GM21717 (cell line): Measurements from ENCODE around the gene PLEKHN1.
"Not testable (repeated sequence)": the region's sequence is repeated elsewhere in the genome, so short reads cannot be mapped to it uniquely, and the experiment has no call there.

Experiments used
- ATAC-seq: cut with Tn5 transposase; IDR thresholded peaks from one replicate; pipeline ENCODE4 v1.9.1; 2021; ENCODE audit warnings: mild to moderate bottlenecking, moderate library complexity; ENCODE audit not compliant: unreplicated experiment

PLEKHN1 gene

GRCh38 chr1:973459-974292 is 7.4 kb downstream of the PLEKHN1 start:
- ATAC-seq = no peak

DNA sequence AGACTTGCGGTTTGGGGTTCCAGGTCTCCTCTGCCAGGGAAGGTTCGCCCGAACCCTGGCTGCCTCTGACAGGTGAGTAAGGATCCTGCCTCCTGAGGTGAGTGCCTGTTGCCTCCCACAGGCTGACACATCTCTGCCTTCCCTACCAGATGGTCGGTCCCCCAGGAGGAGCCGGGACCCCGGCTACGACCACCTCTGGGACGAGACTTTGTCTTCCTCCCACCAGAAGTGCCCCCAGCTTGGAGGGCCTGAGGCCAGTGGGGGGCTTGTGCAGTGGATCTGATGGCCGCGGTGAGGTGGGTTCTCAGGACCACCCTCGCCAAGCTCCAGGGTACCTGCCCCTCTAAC is 8.0 kb downstream of the PLEKHN1 start:
- no peak for ATAC-seq

- ATAC-seq = no peak
Measured at GRCh38 chr1:974687-975328, 8.5 kb downstream of the PLEKHN1 start.

GRCh38 chr1:975365-975764 is 9.1 kb downstream of the PLEKHN1 start:
- no peak for ATAC-seq

- no peak for ATAC-seq
Measured at GRCh38 chr1:975896-976683, 9.8 kb downstream of the PLEKHN1 start.

- not testable (repeated sequence) for ATAC-seq
Measured at GRCh38 chr1:976791-977190, 10.5 kb downstream of the PLEKHN1 start.

- ATAC-seq = no peak
Measured at GRCh38 chr1:978069-978834, 12.0 kb downstream of the PLEKHN1 start.

- ATAC-seq = no peak
Measured at GRCh38 chr1:978835-979743, 12.8 kb downstream of the PLEKHN1 start.

DNA sequence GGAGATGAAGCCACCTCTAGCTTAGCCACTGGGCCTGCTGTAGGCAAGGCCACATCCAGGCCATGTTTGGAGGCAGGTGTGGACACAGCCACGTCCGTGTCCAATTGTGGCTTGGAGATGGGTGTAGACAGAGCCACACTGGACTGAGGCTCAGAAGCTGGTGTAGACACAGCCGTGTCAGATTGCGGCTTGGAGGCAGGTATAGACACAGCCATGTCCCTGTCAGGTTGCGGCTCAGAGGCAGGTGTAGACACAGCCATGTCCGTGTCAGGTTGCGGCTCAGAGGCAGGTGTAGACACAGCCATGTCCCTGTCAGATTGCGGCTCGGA is 13.4 kb downstream of the PLEKHN1 start:
- no peak for ATAC-seq

- no peak for ATAC-seq
Measured at GRCh38 chr1:980137-980571, 13.9 kb downstream of the PLEKHN1 start.

DNA sequence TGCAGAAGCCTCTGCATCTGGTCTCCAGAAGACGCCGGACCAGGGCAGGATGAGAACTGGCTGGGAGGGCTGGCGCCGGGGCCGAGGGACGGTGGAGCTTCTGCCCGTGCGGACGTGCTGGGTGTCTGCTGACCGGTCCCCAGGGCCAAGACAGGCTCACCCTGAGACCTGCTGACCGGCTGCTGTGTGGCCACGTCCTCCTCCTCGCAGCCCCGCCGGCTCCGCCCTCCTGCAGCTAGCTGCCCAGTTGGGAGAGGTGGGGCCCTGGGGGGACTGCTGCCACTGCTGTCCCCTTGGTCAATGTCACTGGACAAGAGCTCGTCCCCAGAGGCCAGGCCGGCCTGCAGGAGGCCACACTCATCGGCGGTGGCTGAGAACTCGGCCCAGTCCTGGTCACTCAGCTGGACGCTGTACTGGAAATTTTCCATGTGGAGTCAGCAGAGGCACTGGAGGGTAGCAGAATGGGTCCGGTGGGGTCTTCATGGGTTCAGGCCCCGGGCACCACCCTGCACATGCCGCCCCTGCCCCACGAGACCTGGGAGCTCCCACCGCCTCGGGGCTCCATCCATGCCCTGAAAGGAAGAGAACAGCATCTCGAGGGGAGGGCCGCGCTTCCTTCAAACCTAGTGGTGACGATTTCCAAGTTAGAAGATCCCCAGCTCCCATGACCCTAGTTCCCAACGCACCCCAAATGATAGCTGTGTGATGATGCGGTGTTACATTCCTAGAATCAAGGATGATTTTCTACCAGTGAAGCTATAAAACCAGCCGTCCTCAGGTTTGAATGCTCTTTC is 14.5 kb downstream of the PLEKHN1 start:
- no peak for ATAC-seq

DNA sequence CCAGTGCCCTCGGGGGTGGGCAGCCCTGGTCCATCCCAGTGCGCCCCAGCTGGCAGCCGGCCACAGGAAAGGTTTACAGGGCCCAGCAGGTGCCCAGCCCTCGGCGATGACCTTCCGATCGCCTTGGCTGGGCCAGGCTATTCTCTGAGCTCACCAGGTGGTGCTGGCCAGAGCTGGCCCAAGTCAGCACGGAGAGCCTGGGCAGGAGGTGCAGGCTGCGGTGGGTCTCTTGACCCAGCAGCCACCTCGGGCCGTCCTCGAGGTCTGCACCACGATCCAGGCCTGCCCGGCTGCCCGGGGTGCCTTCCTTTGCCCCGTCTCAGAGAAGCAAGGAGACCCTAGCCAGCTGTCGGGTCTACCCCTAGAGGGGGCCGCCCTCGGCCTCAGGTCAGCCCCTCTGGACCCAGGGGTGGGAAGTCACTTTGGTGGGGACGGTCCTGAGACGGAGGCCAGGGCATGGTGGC is 15.2 kb downstream of the PLEKHN1 start:
- ATAC-seq = no peak

DNA sequence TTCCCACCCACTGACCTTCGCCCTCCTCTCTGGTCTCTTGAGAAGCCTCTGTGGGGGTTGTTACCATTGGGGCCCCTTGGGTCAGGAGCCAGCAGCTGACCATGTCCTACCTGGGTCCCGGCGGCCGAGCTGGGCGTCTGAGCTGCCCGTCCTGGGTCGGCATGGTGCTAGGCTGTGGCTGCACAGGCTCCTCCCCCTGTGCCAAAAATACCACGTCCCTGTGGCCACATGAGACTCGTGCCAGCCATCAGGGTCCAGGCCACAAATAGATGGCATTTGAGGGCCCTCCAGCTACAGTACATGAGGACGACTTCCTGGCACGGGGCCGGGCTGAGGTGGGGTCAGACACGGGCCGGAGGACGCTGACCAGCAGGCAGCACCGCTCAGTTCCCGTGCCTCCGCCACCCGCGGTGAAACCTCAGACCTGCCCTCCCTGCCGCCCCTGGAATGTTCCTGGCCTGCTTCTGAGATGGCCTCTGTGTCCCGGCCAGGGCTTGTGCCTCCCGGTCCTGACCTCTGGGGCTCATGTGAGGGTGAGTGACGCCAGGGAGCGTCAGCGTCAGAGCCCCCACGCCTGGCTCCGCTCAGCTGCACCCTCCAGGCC is 15.8 kb downstream of the PLEKHN1 start, which contains the start of gene PERM1:
Gene PERM1, minus strand, starts transcription at position 139 of the 604 bp plus-strand sequence. CDS start 1,064 bp downstream, outside the sequence.
- ATAC-seq = no peak

- ATAC-seq = no peak
Measured at GRCh38 chr1:982765-983436, 16.6 kb downstream of the PLEKHN1 start.

DNA sequence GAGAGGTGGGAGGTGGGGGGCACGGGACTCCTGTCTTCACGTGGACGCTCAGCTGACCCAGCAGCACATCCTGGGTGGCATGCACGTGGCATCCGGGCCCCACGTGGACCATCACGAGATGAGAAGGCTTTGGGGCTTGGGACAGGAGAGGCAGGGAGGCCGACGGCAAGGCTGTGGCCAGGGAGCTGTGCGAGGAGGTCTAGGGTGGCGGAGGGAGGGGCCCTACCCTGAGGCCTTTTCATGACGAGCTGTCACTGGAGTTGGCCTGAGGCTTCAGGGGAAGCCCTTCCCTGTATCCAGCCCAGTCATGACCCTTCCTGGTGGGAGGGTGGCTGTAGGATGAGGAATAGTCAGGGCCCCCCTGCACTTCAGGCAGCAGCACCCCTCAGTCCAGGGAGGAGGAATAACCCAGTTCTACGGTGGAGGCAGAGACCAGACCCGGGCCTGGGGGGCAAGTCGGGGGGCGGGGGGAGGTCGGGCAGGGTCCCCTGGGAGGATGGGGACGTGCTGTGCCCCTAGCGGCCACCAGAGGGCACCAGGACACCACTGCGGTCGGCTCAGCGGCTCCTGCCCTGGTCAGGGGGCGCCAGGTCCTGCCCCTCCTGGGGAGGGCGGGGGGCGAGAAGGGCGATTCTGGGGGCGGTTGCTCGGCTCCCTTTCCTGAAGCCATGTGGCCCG is 17.7 kb downstream of the PLEKHN1 start:
- no peak for ATAC-seq

DNA sequence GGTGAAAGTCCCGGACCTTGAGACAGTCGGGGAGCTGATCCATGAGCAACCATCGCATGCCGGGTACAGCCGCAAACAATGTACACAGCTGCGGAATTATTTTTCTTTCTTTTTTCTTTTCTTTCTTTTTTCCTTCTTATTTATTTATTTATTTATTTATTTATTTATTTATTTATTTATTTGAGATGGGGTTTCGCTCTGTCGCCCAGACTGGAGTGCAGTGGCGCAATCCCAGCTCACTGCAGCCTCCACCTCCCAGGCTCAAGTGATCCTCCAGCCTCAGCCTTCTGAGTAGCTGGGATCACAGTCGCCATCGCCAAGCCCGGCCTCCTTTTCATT is 18.2 kb downstream of the PLEKHN1 start:
- ATAC-seq = no peak

DNA sequence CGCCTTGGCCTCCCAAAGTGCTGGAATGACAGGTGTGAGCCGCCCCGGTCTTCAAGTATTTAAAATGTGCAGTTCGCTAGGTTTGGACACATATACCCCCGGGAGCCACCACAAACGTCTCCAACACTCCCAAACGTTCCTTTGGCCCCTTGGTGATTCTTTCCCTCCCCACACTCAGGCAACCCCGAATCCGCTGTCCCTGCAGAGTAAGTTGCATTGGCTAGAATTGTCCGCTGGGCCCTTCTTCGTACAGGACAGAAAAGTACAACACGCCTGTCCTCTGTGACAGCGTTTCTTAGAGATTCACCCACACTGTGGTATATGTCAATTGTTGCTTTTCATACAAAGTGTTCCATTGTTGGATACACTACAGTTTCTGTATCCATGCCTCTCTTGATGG is 18.8 kb downstream of the PLEKHN1 start:
- no peak for ATAC-seq

DNA sequence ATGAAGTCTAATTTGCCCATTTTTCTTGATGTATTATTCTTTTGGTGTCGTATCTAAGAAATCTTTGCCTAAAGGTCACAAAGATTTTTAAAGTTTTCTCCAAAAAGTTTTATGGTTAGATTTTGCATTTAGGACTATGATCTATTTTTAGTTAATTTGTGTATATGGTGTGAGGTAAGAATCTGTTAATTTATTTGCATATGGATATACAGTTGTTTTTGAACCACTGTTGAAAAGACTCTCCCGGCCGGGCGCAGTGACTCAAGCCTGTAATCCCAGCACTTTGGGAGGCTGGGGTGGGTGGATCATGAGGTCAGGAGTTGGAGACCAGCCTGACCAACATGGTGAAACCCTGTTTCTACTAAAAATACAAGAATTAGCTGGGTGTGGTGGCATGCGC is 21.8 kb downstream of the PLEKHN1 start:
- ATAC-seq = not testable (repeated sequence)
